Astrocyte of the hippocampus (primary cell): ENCODE measurements around the gene ADPRS.

ENCODE experiments used
- DNase-seq: peaks from one replicate; pipeline ENCODE4 v3.0.0; 2011; ENCODE audit warnings: low read depth, low spot score

ADPRS gene, protein sequence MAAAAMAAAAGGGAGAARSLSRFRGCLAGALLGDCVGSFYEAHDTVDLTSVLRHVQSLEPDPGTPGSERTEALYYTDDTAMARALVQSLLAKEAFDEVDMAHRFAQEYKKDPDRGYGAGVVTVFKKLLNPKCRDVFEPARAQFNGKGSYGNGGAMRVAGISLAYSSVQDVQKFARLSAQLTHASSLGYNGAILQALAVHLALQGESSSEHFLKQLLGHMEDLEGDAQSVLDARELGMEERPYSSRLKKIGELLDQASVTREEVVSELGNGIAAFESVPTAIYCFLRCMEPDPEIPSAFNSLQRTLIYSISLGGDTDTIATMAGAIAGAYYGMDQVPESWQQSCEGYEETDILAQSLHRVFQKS

GRCh38 chr1:36088577-36089392, at the start of gene ADPRS:
Gene ADPRS (plus strand): TSS chr1:36088892. CDS start chr1:36088905, 13 bp downstream.
- DNase-seq, result peak; percentile 96

DNA sequence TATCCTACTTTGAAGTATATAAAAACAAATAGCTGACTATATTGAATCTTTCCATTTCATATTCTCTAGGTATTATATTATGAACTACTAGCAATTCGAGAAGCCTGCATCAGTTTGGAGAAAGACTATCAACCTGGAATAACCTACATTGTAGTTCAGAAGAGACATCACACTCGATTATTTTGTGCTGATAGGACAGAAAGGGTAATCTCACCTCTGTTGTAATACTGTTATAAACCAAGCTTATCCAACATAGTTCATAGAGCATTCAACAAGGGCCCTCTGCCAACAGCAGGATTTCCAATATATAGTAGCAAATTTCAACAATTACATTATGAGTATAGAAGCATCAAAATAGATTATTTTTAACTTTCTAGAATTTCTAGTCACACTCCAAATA, 48.5 kb upstream of the ADPRS start:
- no peak for DNase-seq

- DNase-seq, result no peak
Measured at GRCh38 chr1:36051821-36052220, 36.9 kb upstream of the ADPRS start.

GRCh38 chr1:36053978-36054377, 34.7 kb upstream of the ADPRS start:
- no peak for DNase-seq

DNA sequence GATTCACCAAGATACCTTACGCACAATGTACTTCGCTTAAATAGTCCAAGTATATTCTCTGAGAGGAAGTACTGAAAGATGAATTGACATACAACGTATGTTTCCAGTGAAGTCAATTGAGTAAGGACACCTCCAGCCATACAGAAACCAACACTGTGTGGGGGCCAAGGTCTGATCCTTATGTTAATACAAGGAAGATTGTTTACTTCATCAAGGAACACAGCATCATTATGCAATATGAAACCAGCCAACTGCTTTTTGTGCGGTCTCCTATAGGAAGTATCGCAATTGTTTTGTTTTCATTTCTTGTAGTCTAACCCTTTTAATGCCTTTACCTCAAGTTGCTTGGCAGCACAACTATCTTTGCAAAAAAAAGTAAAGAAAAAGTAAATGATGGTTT, 33.0 kb upstream of the ADPRS start:
- DNase-seq, result no peak

GRCh38 chr1:36062315-36062714, 26.4 kb upstream of the ADPRS start:
- no peak for DNase-seq

- no peak for DNase-seq
Measured at GRCh38 chr1:36067871-36068270, 20.8 kb upstream of the ADPRS start.

DNA sequence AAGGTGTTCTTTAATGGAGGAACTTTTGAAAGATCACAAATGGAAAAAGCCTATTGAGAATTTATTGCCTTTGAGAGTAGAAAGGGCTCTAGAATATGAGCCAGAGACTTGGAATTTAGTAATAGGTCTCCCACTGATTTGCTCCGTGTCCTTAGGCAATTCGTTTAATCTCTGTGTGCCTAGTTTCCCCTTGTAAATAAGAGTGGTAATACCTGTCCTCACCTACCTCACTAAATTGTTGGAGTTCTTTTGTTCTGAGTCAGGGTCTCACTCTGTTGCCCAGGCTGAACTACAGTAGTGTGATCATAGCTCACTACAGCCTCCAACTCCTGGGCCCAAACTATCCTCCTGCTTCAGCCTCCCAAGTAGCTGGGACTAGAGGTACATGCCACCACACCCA, 19.8 kb upstream of the ADPRS start:
- no peak for DNase-seq

DNA sequence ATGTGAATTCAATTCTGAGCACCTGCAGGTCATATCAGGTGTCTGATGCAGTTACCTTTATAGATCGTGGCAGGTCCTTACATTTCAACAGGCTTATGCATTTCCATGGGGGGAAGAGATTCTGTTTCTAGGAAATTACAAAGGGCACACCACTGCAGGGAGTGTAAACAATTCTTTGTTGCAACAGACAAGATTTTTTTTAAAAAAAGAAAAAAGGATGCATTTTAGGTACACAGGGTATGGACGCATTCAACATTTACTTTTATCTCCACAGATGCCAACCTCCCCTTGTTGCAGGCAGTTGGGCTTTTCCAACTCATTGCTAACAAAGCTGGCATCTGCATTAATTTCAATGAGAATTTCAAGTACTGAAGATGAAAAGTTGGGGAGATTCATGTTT, 18.3 kb upstream of the ADPRS start:
- DNase-seq, result no peak

DNA sequence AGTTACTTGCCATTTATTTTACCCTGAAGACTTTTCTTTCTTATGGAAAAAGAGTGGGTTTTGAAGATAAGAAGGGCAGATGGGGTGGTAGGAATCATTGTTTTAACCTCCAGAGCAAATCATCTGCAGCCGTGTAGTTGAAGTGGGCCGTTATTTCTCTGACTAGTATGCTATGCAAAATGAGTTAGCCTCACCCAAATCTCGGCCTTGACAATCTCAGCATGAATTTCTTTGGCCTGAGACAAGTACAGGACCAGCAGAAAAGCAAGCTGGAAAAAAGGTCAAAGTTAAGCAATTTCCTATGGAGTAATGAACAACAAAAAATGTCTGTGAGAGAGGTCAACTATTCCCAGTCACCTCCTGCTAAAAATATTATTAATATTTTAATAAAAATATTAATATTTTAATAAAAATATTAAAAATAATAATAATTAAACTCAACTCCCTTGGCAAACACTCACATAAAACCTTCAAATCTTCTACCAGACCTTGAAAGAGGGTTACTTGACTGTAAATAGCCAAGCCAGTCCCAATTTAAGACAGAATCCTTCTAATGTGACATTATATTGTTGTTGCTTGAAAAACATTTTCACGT, 11.6 kb upstream of the ADPRS start:
- no peak for DNase-seq

- DNase-seq, result no peak
Measured at GRCh38 chr1:36080236-36080635, 8.5 kb upstream of the ADPRS start.

- DNase-seq, result no peak
Measured at GRCh38 chr1:36080801-36081200, 7.9 kb upstream of the ADPRS start.

- no peak for DNase-seq
Measured at GRCh38 chr1:36081926-36082485, 6.7 kb upstream of the ADPRS start.

DNA sequence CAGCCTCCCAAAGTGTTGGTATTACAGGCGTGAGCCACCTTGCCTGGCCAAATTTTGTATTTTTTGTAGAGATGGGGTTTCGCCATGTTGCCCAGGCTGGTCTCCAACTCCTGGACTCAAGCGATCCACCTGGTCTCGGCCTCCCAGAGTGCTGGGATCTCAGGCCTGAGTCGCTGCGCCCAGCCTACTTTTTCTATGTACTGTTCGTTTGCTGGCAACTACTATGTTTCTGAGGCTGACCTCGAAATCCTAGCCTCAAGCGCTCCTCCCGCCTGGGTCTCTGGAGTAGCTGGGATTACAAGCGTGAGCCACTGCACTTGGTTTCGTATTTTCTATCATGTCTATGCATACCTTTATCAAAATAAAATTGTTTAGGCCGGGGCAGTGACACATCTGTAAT, 5.5 kb upstream of the ADPRS start:
- no peak for DNase-seq

DNA sequence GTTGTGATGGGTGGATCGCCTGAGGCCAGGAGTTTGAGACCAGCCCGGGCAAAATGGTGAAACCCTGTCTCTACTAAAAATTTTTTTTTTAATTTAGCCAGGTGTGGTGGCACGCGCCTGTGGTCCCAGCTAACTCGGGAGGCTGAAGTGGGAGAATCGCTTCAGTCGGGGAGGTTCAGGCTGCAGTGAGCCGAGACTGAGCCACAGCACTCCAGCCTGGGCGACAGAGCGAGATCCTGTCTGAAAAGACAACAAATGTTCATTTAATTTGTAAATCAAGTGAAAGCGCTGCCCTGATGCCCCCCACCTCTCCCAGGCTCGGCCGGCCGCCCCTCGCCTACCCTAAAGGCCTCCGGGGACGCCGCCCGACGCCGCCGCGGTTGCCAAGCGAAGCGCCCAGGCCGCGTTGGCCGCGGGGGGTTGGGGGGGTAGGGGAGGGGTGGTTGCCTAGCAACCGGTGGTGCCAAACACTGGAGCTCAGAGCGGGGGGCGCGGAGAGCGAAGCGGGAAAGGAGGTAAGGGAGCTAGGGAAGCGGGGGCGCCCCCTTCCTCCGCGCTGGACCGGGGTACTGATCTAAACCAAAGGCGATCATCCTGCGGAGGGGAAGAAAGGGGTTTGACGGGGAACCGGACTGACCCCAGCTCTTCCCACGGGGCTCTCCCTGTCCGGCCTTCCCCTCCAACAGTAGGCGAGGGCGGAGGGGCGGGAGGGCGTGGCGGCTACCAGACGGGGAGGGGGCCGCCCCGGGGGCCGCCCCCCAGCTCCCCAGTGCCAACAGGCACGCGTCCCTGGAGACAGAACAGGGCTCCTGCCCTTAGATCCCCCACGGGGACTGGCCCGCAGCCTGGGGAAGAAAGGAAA, 4.8 kb upstream of the ADPRS start, which contains the start of gene TEKT2:
Gene TEKT2 (plus strand): TSS at position 460 of the 862 bp plus-strand sequence. CDS start 828 bp downstream, outside the sequence.
- DNase-seq, result peak; percentile 74

GRCh38 chr1:36084497-36085115, 4.1 kb upstream of the ADPRS start:
- DNase-seq, result peak; percentile 25

DNA sequence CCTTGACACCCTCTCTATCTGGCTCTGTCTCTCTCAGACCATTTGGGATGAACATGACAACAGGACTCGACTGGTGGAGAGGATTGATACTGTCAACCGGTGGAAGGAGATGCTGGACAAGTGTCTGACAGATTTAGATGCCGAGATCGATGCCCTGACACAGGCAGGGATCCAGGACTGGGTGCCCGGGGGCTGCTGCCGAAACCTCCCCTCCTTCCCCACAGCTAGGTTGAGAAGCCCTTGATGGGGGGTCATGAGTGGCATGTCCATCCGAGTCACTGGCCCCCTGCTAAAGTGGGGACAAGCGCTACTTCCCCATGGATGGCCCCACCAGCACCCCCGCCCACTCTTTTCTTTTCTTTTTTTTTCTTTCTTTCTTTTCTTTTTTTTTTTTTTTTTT, 3.6 kb upstream of the ADPRS start:
- DNase-seq, result no peak

GRCh38 chr1:36085686-36086526, 2.8 kb upstream of the ADPRS start:
- DNase-seq, result no peak

DNA sequence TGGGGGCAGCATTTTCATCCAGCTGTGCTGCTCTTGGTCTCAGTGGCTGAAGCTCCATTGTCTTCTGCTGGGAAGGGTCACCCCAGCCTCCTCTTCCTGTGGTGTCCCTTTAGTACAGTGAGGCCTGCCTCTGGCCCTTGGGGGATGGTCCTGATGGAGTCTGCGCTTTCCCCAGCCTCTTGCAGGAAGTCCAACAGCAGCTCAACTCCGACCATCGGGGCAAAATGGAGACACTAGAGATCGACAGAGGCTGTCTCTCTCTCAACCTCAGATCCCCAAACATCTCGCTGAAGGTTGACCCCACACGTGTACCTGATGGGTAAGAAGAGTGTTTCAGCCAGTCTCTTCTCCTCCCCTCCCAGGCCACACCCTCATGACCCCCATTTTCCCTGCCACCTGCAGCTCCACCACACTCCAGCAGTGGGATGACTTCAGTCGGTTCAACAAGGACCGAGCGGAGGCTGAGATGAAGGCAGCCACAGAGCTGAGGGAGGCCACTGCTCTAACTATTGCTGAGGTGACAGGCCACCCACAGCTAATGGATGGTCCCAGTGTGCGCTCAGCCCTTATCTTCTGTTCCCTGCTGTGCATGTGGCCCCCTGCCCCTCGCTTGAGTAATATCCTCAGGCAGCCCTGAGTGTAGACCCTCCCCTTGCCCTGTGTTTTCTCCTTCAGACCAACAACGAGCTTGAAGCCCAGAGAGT, 2.0 kb upstream of the ADPRS start:
- DNase-seq, result no peak
